ENCODE measurements around the gene TNRC18.

GRCh38 chr7:5322621-5323410 lies 100.8 kb downstream of the TNRC18 start:
- TF ChIP-seq POLR2A (IDR thresholded peaks at IDR 0.05; ENCODE audit: low read depth, low read length) (no peak), POLR2AphosphoS5 (IDR thresholded peaks at IDR 0.05; ENCODE audit: low read depth, low read length) (no peak), SPI1 (IDR thresholded peaks at IDR 0.05; ENCODE audit: low read depth, low read length) (no peak), POU2F2 (IDR thresholded peaks at IDR 0.05; ENCODE audit: low read depth, low read length) (no peak), TAF1 (IDR thresholded peaks at IDR 0.05; ENCODE audit: low read depth, low read length) (no peak)
